Liver (tissue), 9 donors: Measurements from ENCODE around the gene BCAS1. TPM values are rescaled to one million over a fixed set of nuclear protein-coding genes. Genes with fewer than 3 reads are reported as not detected.
A peak's percentile ranks its signal among the peaks of the same experiment; 100 is the strongest.

Experiments used
- DNase-seq: peaks from one replicate; pipeline ENCODE4 v3.0.0-alpha.2; 2017; ENCODE audit warnings: low spot score
- H3K27ac ChIP-seq, 2 donors: one replicate each; pipeline ENCODE4 v1.7.0; 2013; ENCODE audit warnings: inconsistent platforms in 2 of 2, low read length in 2 of 2, control low read depth in 1 of 2, low read depth in 1 of 2, mild to moderate bottlenecking in 1 of 2
- H3K27me3 ChIP-seq, 4 donors: one replicate each; pipeline versions ENCODE4 v1.6.1 to v1.7.0; 2013; ENCODE audit warnings: low read length in 3 of 4, inconsistent platforms in 1 of 4, mild to moderate bottlenecking in 1 of 4, moderate library complexity in 1 of 4; ENCODE audit not compliant: control insufficient read depth in 4 of 4, insufficient read depth in 4 of 4
- H3K36me3 ChIP-seq, 4 donors: one replicate each; pipeline versions ENCODE4 v1.6.1 to v1.7.0; 2013; ENCODE audit warnings: low read length in 3 of 4, mild to moderate bottlenecking in 3 of 4, low read depth in 1 of 4, moderate library complexity in 1 of 4; ENCODE audit not compliant: control insufficient read depth in 4 of 4, insufficient read depth in 3 of 4
- H3K4me1 ChIP-seq, 4 donors: one replicate each; pipeline versions ENCODE4 v1.6.1 to v1.7.0; 2013; ENCODE audit warnings: low read length in 3 of 4, mild to moderate bottlenecking in 3 of 4, moderate library complexity in 1 of 4; ENCODE audit not compliant: control insufficient read depth in 4 of 4, insufficient read depth in 4 of 4
- H3K4me3 ChIP-seq, 3 donors: one replicate each; pipeline versions ENCODE4 v1.6.1 to v1.7.0; 2013; ENCODE audit warnings: low read length in 3 of 3, control low read depth in 1 of 3, low read depth in 1 of 3, mild to moderate bottlenecking in 1 of 3
- H3K9ac ChIP-seq, 2 donors: one replicate each; pipeline ENCODE4 v1.7.0; 2013; ENCODE audit warnings: low read length in 2 of 2, mild to moderate bottlenecking in 2 of 2, moderate library complexity in 2 of 2, control low read depth in 1 of 2, low read depth in 1 of 2
- H3K9me3 ChIP-seq, 4 donors: one replicate each; pipeline versions ENCODE4 v1.6.1 to v1.7.0; 2013; ENCODE audit warnings: low read length in 3 of 4; ENCODE audit not compliant: control insufficient read depth in 4 of 4
- ATF3 ChIP-seq: IDR thresholded peaks from 2 replicates; pipeline ENCODE4 v1.6.1; 2016; ENCODE audit warnings: antibody characterized with exemption
- CTCF ChIP-seq: fragments of 150-350 bp; IDR thresholded peaks from 2 replicates; pipeline ENCODE4 v1.5.1; 2017; ENCODE audit warnings: improper control_type of control experiment, low read depth, low read length; ENCODE audit not compliant: missing input control
- EGR1 ChIP-seq, 2 donors: IDR thresholded peaks; 2 replicates each; pipeline ENCODE4 v1.6.1; 2016 to 2018; ENCODE audit warnings: antibody characterized with exemption in 2 of 2, low read depth in 2 of 2
- FOXA1 ChIP-seq: IDR thresholded peaks from 2 replicates; pipeline ENCODE4 v1.6.1; 2016; ENCODE audit warnings: antibody characterized with exemption
- FOXA2 ChIP-seq: IDR thresholded peaks from 2 replicates; pipeline ENCODE4 v1.6.1; 2016; ENCODE audit warnings: antibody characterized with exemption
- GABPA ChIP-seq, 2 donors: IDR thresholded peaks in 1 of 2; conservative IDR thresholded peaks in 1 of 2; 2 replicates each; pipeline ENCODE4 v1.6.1; 2016; ENCODE audit warnings: antibody characterized with exemption in 2 of 2, mild to moderate bottlenecking in 1 of 2, moderate library complexity in 1 of 2
- HNF4A ChIP-seq, 2 donors: conservative IDR thresholded peaks; 2 replicates each; pipeline ENCODE4 v1.6.1; 2016; ENCODE audit warnings: antibody characterized with exemption in 2 of 2, mild to moderate bottlenecking in 2 of 2
- HNF4G ChIP-seq: IDR thresholded peaks from 2 replicates; pipeline ENCODE4 v1.6.1; 2016; ENCODE audit warnings: antibody characterized with exemption
- JUND ChIP-seq, 2 donors: IDR thresholded peaks; 2 replicates each; pipeline ENCODE4 v1.6.1; 2016; ENCODE audit warnings: antibody characterized with exemption in 2 of 2
- MAX ChIP-seq: IDR thresholded peaks from 2 replicates; pipeline ENCODE4 v1.6.1; 2016; ENCODE audit warnings: antibody characterized with exemption
- NR2F2 ChIP-seq: IDR thresholded peaks from 2 replicates; pipeline ENCODE4 v1.6.1; 2016; ENCODE audit warnings: antibody characterized with exemption
- RAD21 ChIP-seq, 2 donors: IDR thresholded peaks; 2 replicates each; pipeline ENCODE4 v1.6.1; 2016; ENCODE audit warnings: antibody characterized with exemption in 2 of 2, mild to moderate bottlenecking in 2 of 2
- RXRA ChIP-seq, 2 donors: IDR thresholded peaks; 2 replicates each; pipeline ENCODE4 v1.6.1; 2017 to 2018; ENCODE audit warnings: antibody characterized with exemption in 2 of 2, mild to moderate bottlenecking in 1 of 2
- SP1 ChIP-seq: IDR thresholded peaks from 2 replicates; pipeline ENCODE4 v1.6.1; 2018; ENCODE audit warnings: antibody characterized with exemption, mild to moderate bottlenecking
- TAF1 ChIP-seq: conservative IDR thresholded peaks from 2 replicates; pipeline ENCODE4 v1.6.1; 2016; ENCODE audit warnings: antibody characterized with exemption, mild to moderate bottlenecking
- YY1 ChIP-seq: IDR thresholded peaks from 2 replicates; pipeline ENCODE4 v1.6.1; 2016; ENCODE audit warnings: antibody characterized with exemption, mild to moderate bottlenecking
- WGBS: extraction: QIAGEN DNeasy Blood & Tissue Kit; methylation state at CpG from one replicate; pipeline ENCODE4 v1.1.7; 2013; 5-methylcytosine and 5-hydroxymethylcytosine counted together
- polyA plus RNA-seq, 2 donors: library from polyadenylated mRNA; stranded (reverse) in 1 of 2; unstranded in 1 of 2; fragments of 200-250 nt in 1 of 2; fragments of >200 nt in 1 of 2; fragmentation: Nextera tagmentation in 1 of 2; extraction: Ambion mirVana in 1 of 2; gene quantifications; one replicate each; pipeline versions ENCODE4 v1.2.1 to v1.2.3, GENCODE V29; 2013 to 2015
- total RNA-seq, 2 donors: library from RNA; depleted of rRNA; stranded (reverse); fragments of >200 nt; gene quantifications; one replicate each; pipeline ENCODE4 v1.2.3, GENCODE V29; 2014
- TF ChIP-seq, protein P1 (sequence below): IDR thresholded peaks from 2 replicates; pipeline ENCODE4 v1.6.1; 2016; ENCODE audit warnings: antibody characterized with exemption
- TF ChIP-seq, protein P2 (sequence below): IDR thresholded peaks from 2 replicates; pipeline ENCODE4 v1.6.1; 2016; ENCODE audit warnings: antibody characterized with exemption, mild to moderate bottlenecking
- donor health status: healthy.
- donor health status: healthy.
- donor health status: healthy.
- donor health status: healthy.
- donor health status: healthy.

The BCAS1 gene
- total and polyA plus RNA-seq, 4 donors, result under 0.01 to 0.93 (median 0.04) TPM

- Histone ChIP-seq H3K27me3 (no peaks in the 10 kb centered on the region), H3K9me3 (no peaks in the 10 kb centered on the region), H3K4me3 (no peak overlapping the region), H3K27ac (peak overlapping the region; percentile 35 to 43), H3K4me1 (peaks cover 0 to 15% (median 10%) of the 10 kb centered on the region in 4 donors), H3K9ac (peak overlapping the region in 1 of 2 donors; percentile 39), H3K36me3 (no peaks in the 10 kb centered on the region)
- DNase-seq, result peak; percentile 83
- WGBS, result 5% methylated on average over 7 of the region's 7 CpGs
- TF ChIP-seq YY1 (peak; percentile 97), GABPA (IDR thresholded peaks at IDR 0.05 in 1 of 2, conservative IDR thresholded peaks at IDR 0.05 in 1 of 2) (no peak), JUND (IDR thresholded peaks at IDR 0.05) (peak in 1 of 2 donors; percentile 45), NR2F2 (no peak), CTCF (peak; percentile 80), MAX (peak; percentile 26), HNF4A (conservative IDR thresholded peaks at IDR 0.05) (no peak), ATF3 (no peak), FOXA1 (peak; percentile 30), TAF1 (no peak), EGR1 (IDR thresholded peaks at IDR 0.05; ENCODE audit: low read depth in 2 of 2) (no peak), HNF4G (no peak), SP1 (peak; percentile 54), FOXA2 (no peak), RXRA (IDR thresholded peaks at IDR 0.05) (peak in 1 of 2 donors; percentile 67), RAD21 (IDR thresholded peaks at IDR 0.05) (peak; percentile 96 to 100)
- TF ChIP-seq, protein P1, sequence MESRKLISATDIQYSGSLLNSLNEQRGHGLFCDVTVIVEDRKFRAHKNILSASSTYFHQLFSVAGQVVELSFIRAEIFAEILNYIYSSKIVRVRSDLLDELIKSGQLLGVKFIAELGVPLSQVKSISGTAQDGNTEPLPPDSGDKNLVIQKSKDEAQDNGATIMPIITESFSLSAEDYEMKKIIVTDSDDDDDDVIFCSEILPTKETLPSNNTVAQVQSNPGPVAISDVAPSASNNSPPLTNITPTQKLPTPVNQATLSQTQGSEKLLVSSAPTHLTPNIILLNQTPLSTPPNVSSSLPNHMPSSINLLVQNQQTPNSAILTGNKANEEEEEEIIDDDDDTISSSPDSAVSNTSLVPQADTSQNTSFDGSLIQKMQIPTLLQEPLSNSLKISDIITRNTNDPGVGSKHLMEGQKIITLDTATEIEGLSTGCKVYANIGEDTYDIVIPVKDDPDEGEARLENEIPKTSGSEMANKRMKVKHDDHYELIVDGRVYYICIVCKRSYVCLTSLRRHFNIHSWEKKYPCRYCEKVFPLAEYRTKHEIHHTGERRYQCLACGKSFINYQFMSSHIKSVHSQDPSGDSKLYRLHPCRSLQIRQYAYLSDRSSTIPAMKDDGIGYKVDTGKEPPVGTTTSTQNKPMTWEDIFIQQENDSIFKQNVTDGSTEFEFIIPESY, result no peak
- TF ChIP-seq, protein P2, sequence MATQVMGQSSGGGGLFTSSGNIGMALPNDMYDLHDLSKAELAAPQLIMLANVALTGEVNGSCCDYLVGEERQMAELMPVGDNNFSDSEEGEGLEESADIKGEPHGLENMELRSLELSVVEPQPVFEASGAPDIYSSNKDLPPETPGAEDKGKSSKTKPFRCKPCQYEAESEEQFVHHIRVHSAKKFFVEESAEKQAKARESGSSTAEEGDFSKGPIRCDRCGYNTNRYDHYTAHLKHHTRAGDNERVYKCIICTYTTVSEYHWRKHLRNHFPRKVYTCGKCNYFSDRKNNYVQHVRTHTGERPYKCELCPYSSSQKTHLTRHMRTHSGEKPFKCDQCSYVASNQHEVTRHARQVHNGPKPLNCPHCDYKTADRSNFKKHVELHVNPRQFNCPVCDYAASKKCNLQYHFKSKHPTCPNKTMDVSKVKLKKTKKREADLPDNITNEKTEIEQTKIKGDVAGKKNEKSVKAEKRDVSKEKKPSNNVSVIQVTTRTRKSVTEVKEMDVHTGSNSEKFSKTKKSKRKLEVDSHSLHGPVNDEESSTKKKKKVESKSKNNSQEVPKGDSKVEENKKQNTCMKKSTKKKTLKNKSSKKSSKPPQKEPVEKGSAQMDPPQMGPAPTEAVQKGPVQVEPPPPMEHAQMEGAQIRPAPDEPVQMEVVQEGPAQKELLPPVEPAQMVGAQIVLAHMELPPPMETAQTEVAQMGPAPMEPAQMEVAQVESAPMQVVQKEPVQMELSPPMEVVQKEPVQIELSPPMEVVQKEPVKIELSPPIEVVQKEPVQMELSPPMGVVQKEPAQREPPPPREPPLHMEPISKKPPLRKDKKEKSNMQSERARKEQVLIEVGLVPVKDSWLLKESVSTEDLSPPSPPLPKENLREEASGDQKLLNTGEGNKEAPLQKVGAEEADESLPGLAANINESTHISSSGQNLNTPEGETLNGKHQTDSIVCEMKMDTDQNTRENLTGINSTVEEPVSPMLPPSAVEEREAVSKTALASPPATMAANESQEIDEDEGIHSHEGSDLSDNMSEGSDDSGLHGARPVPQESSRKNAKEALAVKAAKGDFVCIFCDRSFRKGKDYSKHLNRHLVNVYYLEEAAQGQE, result no peak
Measured at GRCh38 chr20:53939572-53940359, 130.6 kb downstream of the BCAS1 start.
